ENCODE measurements around the gene MCAM.
A peak's percentile ranks its signal among the peaks of the same experiment; 100 is the strongest.

Gene MCAM

GRCh38 chr11:119345685-119346084 lies 28.8 kb upstream of the MCAM start:
- no peak for DNase-seq

- DNase-seq, result no peak
Observed at GRCh38 chr11:119344291-119345010, 27.5 kb upstream of the MCAM start.

- no peak for DNase-seq
Observed at GRCh38 chr11:119343726-119344125, 26.8 kb upstream of the MCAM start.

- no peak for DNase-seq
Observed at GRCh38 chr11:119342362-119343130, 25.6 kb upstream of the MCAM start.

GRCh38 chr11:119342023-119342300 lies 25.0 kb upstream of the MCAM start:
- DNase-seq, result no peak

- DNase-seq, result no peak
Observed at GRCh38 chr11:119341222-119342022, 24.5 kb upstream of the MCAM start.

- no peak for DNase-seq
Observed at GRCh38 chr11:119340335-119341221, 23.6 kb upstream of the MCAM start, which contains the start of gene C1QTNF5. TSS of gene C1QTNF5 (minus strand) at chr11:119340883. CDS start at chr11:119340397, 486 bp downstream.

- DNase-seq, result peak; percentile 51
Observed at GRCh38 chr11:119339589-119340334, 22.8 kb upstream of the MCAM start.

- DNase-seq, result no peak
Observed at GRCh38 chr11:119338965-119339588, 22.1 kb upstream of the MCAM start.

GRCh38 chr11:119338318-119338890 lies 21.5 kb upstream of the MCAM start:
- DNase-seq, result peak; percentile 62

GRCh38 chr11:119337581-119338317 lies 20.8 kb upstream of the MCAM start:
- DNase-seq, result no peak

- DNase-seq, result no peak
Observed at GRCh38 chr11:119336744-119337469, 20.0 kb upstream of the MCAM start.

GRCh38 chr11:119335655-119336543 lies 19.0 kb upstream of the MCAM start:
- no peak for DNase-seq

GRCh38 chr11:119335091-119335654 lies 18.2 kb upstream of the MCAM start:
- no peak for DNase-seq

GRCh38 chr11:119334174-119334930 lies 17.4 kb upstream of the MCAM start, which contains the start of gene RNF26:
TSS of gene RNF26 (plus strand) at chr11:119334527. CDS start at chr11:119335123, 596 bp downstream.
- peak; percentile 89 for DNase-seq

GRCh38 chr11:119332111-119332765 lies 15.3 kb upstream of the MCAM start:
- no peak for DNase-seq

GRCh38 chr11:119330237-119330636 lies 13.3 kb upstream of the MCAM start:
- DNase-seq, result no peak

All from stimulated activated CD4-positive, alpha-beta T cell treated with anti-CD3 and anti-CD28 coated beads, Interleukin-4, amount 100 ng/mL, for 1 hour (primary cell).